ENCODE measurements around the gene ICOSLG.
"Not testable (repeated sequence)": the region's sequence is repeated elsewhere in the genome, so short reads cannot be mapped to it uniquely, and the experiment has no call there.

Gene ICOSLG

GRCh38 chr21:44265734-44266270 is 25.1 kb upstream of the ICOSLG start:
- no peak for DNase-seq (ENCODE audit: low read depth in 1 of 2, low spot score in 1 of 2)

GRCh38 chr21:44263768-44264167 is 23.0 kb upstream of the ICOSLG start:
- DNase-seq (ENCODE audit: low read depth in 1 of 2, low spot score in 1 of 2): no peak

GRCh38 chr21:44263221-44263760 is 22.5 kb upstream of the ICOSLG start:
- no peak for DNase-seq (ENCODE audit: low read depth in 1 of 2, low spot score in 1 of 2)

- no peak for DNase-seq (ENCODE audit: low read depth in 1 of 2, low spot score in 1 of 2)
Measured at GRCh38 chr21:44262338-44263056, 21.8 kb upstream of the ICOSLG start.

- no peak for DNase-seq (ENCODE audit: low read depth in 1 of 2, low spot score in 1 of 2)
Measured at GRCh38 chr21:44261675-44262295, 21.0 kb upstream of the ICOSLG start, which contains the start of gene DNMT3L. Gene DNMT3L, minus strand, starts transcription at chr21:44261897. Its CDS starts 638 bp downstream, at chr21:44261259.

- DNase-seq (ENCODE audit: low read depth in 1 of 2, low spot score in 1 of 2): no peak
Measured at GRCh38 chr21:44260791-44261631, 20.3 kb upstream of the ICOSLG start.

- DNase-seq (ENCODE audit: low read depth in 1 of 2, low spot score in 1 of 2): no peak
Measured at GRCh38 chr21:44260066-44260465, 19.3 kb upstream of the ICOSLG start.

GRCh38 chr21:44259082-44259705 is 18.5 kb upstream of the ICOSLG start:
- DNase-seq (ENCODE audit: low read depth in 1 of 2, low spot score in 1 of 2): no peak

GRCh38 chr21:44258056-44258725 is 17.4 kb upstream of the ICOSLG start:
- DNase-seq (ENCODE audit: low read depth in 1 of 2, low spot score in 1 of 2): no peak

GRCh38 chr21:44255511-44255981 is 14.8 kb upstream of the ICOSLG start:
- DNase-seq (ENCODE audit: low read depth in 1 of 2, low spot score in 1 of 2): no peak

GRCh38 chr21:44253832-44254710 is 13.3 kb upstream of the ICOSLG start:
- no peak for DNase-seq (ENCODE audit: low read depth in 1 of 2, low spot score in 1 of 2)

GRCh38 chr21:44249204-44250037 is 8.7 kb upstream of the ICOSLG start:
- DNase-seq (ENCODE audit: low read depth in 1 of 2, low spot score in 1 of 2): not testable (repeated sequence)

- not testable (repeated sequence) for DNase-seq (ENCODE audit: low read depth in 1 of 2, low spot score in 1 of 2)
Measured at GRCh38 chr21:44247904-44248303, 7.2 kb upstream of the ICOSLG start.

GRCh38 chr21:44243980-44244379 is 3.2 kb upstream of the ICOSLG start:
- not testable (repeated sequence) for DNase-seq (ENCODE audit: low read depth in 1 of 2, low spot score in 1 of 2)

GRCh38 chr21:44241281-44241680 is 538 bp upstream of the ICOSLG start:
- not testable (repeated sequence) for DNase-seq (ENCODE audit: low read depth in 1 of 2, low spot score in 1 of 2)

GRCh38 chr21:44240353-44240752 is 390 bp downstream of the ICOSLG start:
- not testable (repeated sequence) for DNase-seq (ENCODE audit: low read depth in 1 of 2, low spot score in 1 of 2)

GRCh38 chr21:44229561-44229960 is 11.2 kb downstream of the ICOSLG start:
- not testable (repeated sequence) for DNase-seq (ENCODE audit: low read depth in 1 of 2, low spot score in 1 of 2)

GRCh38 chr21:44228109-44228508 is 12.6 kb downstream of the ICOSLG start:
- not testable (repeated sequence) for DNase-seq (ENCODE audit: low read depth in 1 of 2, low spot score in 1 of 2)
